PC-3 (cell line): Measurements from ENCODE around the gene PRORP. TPM values are rescaled to one million over a fixed set of nuclear protein-coding genes. Genes with fewer than 3 reads are reported as not detected.

ENCODE experiments used
- ATAC-seq: fragments of 200-7000 bp; cut with Tn5 transposase; 2 replicates; pipeline ENCODE4 v1.9.1; 2020; ENCODE audit warnings: mild to moderate bottlenecking, moderate library complexity
- BruUV-seq: library from RNA; stranded (reverse); fragments of 400-500 nt; replicated peaks from 2 replicates; lab custom pipeline; 2021; lab: Mats Ljungman, UMichigan
- CTCF ChIA-PET: fragments of 300-600 bp; sonication (Branson Sonifier 250); formaldehyde crosslinking; loops from one replicate; lab custom pipeline; 2022; ENCODE audit warnings: antibody characterized with exemption; lab: Charles Lee
- POLR2A ChIA-PET: fragments of 300-600 bp; sonication (Branson Sonifier 250); formaldehyde crosslinking; loops from one replicate; lab custom pipeline; 2022; ENCODE audit warnings: antibody characterized with exemption; ENCODE audit not compliant: unreplicated experiment; lab: Charles Lee
- DNase-seq: peaks from one replicate; pipeline ENCODE4 v3.0.0-alpha.2; 2015
- H2AFZ ChIP-seq: fragments of 300-600 bp; sonication (generic); 2 replicates; pipeline ENCODE4 v1.6.0; 2016; ENCODE audit warnings: antibody characterized with exemption, low read length
- H3F3A ChIP-seq: fragments of 300-600 bp; sonication (generic); one replicate; pipeline ENCODE4 v1.6.0; 2017; ENCODE audit warnings: antibody characterized with exemption, low read length, control low read depth, mild to moderate bottlenecking; ENCODE audit not compliant: unreplicated experiment
- H3K27ac ChIP-seq: fragments of 300-600 bp; sonication (generic); 2 replicates; pipeline ENCODE4 v1.5.1; 2016; ENCODE audit warnings: mild to moderate bottlenecking, low read length
- H3K27me3 ChIP-seq: fragments of 300-600 bp; sonication (generic); 2 replicates; pipeline ENCODE4 v1.6.1; 2016; ENCODE audit warnings: low read length, mixed read lengths
- H3K36me3 ChIP-seq: fragments of 300-600 bp; sonication (generic); 2 replicates; pipeline ENCODE4 v1.6.1; 2016; ENCODE audit warnings: low read depth, mixed run types, low read length, mixed read lengths
- H3K4me1 ChIP-seq: fragments of 300-600 bp; sonication (generic); 2 replicates; pipeline ENCODE4 v1.5.1; 2016; ENCODE audit warnings: low read length; ENCODE audit not compliant: insufficient read depth
- H3K4me2 ChIP-seq: fragments of 300-600 bp; sonication (generic); 2 replicates; pipeline ENCODE4 v1.6.0; 2016; ENCODE audit warnings: low read length
- H3K4me3 ChIP-seq: fragments of 300-600 bp; sonication (generic); 2 replicates; pipeline ENCODE4 v1.5.1; 2016; ENCODE audit warnings: mild to moderate bottlenecking, low read length, mixed read lengths
- H3K79me2 ChIP-seq: fragments of 300-600 bp; sonication (generic); 2 replicates; pipeline ENCODE4 v1.6.1; 2017; ENCODE audit warnings: low read length, mixed read lengths
- H3K9ac ChIP-seq: fragments of 300-600 bp; sonication (generic); 2 replicates; pipeline ENCODE4 v1.6.0; 2016; ENCODE audit warnings: mild to moderate bottlenecking, low read length
- H3K9me2 ChIP-seq: fragments of 300-600 bp; sonication (generic); replicated peaks from 2 replicates; pipeline ENCODE4 v1.6.1; 2016; ENCODE audit warnings: mixed run types, low read length, mixed read lengths
- H3K9me3 ChIP-seq: fragments of 300-600 bp; sonication (generic); 2 replicates; pipeline ENCODE4 v1.6.1; 2016; ENCODE audit warnings: low read length, mixed read lengths
- H4K20me1 ChIP-seq: fragments of 300-600 bp; sonication (generic); 2 replicates; pipeline ENCODE4 v1.6.1; 2016; ENCODE audit warnings: low read length, mixed read lengths
- EZH2 ChIP-seq: fragments of 300-600 bp; sonication (generic); IDR thresholded peaks from one replicate; pipeline ENCODE4 v1.6.1; 2017; ENCODE audit warnings: antibody characterized with exemption, mild to moderate bottlenecking, low read length; ENCODE audit not compliant: unreplicated experiment
- EZH2phosphoT487 ChIP-seq: fragments of 300-600 bp; sonication (generic); IDR thresholded peaks from 2 replicates; pipeline ENCODE4 v1.6.1; 2018; ENCODE audit warnings: mild to moderate bottlenecking, antibody characterized with exemption, low read length, borderline replicate concordance
- intact Hi-C: fragments of 100-400 bp; cut with micrococcal nuclease; formaldehyde crosslinking; loops from 2 replicates; pipeline ENCODE4 v1.9.0; 2023
- total RNA-seq: library from RNA; depleted of rRNA; stranded (reverse); fragments of >200 nt; gene quantifications from 2 replicates; pipeline ENCODE4 v1.2.3, GENCODE V29; 2014; rRNA removed
- TF ChIP-seq, protein P1 (sequence below): fragments of 300-600 bp; sonication (generic); conservative IDR thresholded peaks from 2 replicates; pipeline ENCODE4 v1.5.1; 2017; ENCODE audit warnings: antibody characterized with exemption, low read depth, mild to moderate bottlenecking, low read length

PRORP gene
- total RNA-seq, 1 experiment from 2014 or later: 25.3 TPM

- Histone ChIP-seq H3K4me3 (no peak overlapping the region), H3K4me2 (no peak overlapping the region), H2AFZ (no peak overlapping the region), H3F3A (no peaks in the 10 kb centered on the region), H3K27ac (no peak overlapping the region), H4K20me1 (no peaks in the 10 kb centered on the region), H3K9me3 (no peaks in the 10 kb centered on the region), H3K4me1 (no peaks in the 10 kb centered on the region), H3K27me3 (no peaks in the 10 kb centered on the region), H3K9ac (no peak overlapping the region), H3K79me2 (no peaks in the 10 kb centered on the region), H3K9me2 (no peaks in the 10 kb centered on the region), H3K36me3 (no peaks in the 10 kb centered on the region)
- DNase-seq (no peak), ATAC-seq (no peak)
- POLR2A ChIA-PET: interaction anchor here (0.6 kb wide), 1 partner anchor 1476 kb away, joined by 14 read pairs; no protein-coding TSS in a partner anchor
- intact Hi-C loops: no loop called here
- CTCF ChIA-PET: no interaction called here
- TF ChIP-seq EZH2phosphoT487: no peak
- TF ChIP-seq, protein P1, sequence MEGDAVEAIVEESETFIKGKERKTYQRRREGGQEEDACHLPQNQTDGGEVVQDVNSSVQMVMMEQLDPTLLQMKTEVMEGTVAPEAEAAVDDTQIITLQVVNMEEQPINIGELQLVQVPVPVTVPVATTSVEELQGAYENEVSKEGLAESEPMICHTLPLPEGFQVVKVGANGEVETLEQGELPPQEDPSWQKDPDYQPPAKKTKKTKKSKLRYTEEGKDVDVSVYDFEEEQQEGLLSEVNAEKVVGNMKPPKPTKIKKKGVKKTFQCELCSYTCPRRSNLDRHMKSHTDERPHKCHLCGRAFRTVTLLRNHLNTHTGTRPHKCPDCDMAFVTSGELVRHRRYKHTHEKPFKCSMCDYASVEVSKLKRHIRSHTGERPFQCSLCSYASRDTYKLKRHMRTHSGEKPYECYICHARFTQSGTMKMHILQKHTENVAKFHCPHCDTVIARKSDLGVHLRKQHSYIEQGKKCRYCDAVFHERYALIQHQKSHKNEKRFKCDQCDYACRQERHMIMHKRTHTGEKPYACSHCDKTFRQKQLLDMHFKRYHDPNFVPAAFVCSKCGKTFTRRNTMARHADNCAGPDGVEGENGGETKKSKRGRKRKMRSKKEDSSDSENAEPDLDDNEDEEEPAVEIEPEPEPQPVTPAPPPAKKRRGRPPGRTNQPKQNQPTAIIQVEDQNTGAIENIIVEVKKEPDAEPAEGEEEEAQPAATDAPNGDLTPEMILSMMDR: no peak
- no peak for TF ChIP-seq EZH2
- no TSS peak for BruUV-seq
These were observed 45.1 kb downstream of the PRORP start for GRCh38 chr14:35167496-35167895.

Other genes starting within 250 kb of the PRORP start
- gene BAZ1A, start 247.2 kb upstream of the PRORP start, total RNA-seq: 24.7 and 30.6 TPM in 2 replicates
- gene SRP54, start 139.6 kb upstream of the PRORP start, total RNA-seq: 49.3 and 75.5 TPM in 2 replicates
- 36.2 and 62.8 TPM in 2 replicates for gene FAM177A1, start 76.3 kb upstream of the PRORP start, total RNA-seq
- 15.2 and 20.3 TPM in 2 replicates for gene PPP2R3C, start 562 bp upstream of the PRORP start, total RNA-seq
- gene PSMA6, start 169.8 kb downstream of the PRORP start, total RNA-seq: 307 and 308 TPM in 2 replicates